AG10803 (cell line): ENCODE data around the gene NEDD4.

Source experiments
- DNase-seq: peaks from one replicate; pipeline ENCODE4 v3.0.0; 2010; ENCODE audit warnings: low read depth
- H3K4me3 ChIP-seq: 2 replicates; pipeline ENCODE4 v1.5.1; 2011; ENCODE audit warnings: mild to moderate bottlenecking, low read length, control low read depth
- CTCF ChIP-seq: conservative IDR thresholded peaks from 2 replicates; pipeline ENCODE4 v1.5.1; 2011; ENCODE audit warnings: mild to moderate bottlenecking, low read length, control low read depth, inconsistent platforms

Gene NEDD4

GRCh38 chr15:55990998-55991397 is 2.4 kb downstream of the NEDD4 start:
- no peak for DNase-seq
- TF ChIP-seq CTCF: no peak; the same call in 1 of the 2 replicates
- H3K4me3 ChIP-seq: no peak overlapping the region

- no peak for DNase-seq
- no peak overlapping the region for H3K4me3 ChIP-seq
- no peak for TF ChIP-seq CTCF
Observed at GRCh38 chr15:55990516-55990915, 2.9 kb downstream of the NEDD4 start.

GRCh38 chr15:55989383-55989782 is 4.0 kb downstream of the NEDD4 start:
- H3K4me3 ChIP-seq: no peak overlapping the region
- TF ChIP-seq CTCF: no peak
- no peak for DNase-seq

GRCh38 chr15:55981582-55982249 is 11.7 kb downstream of the NEDD4 start:
- H3K4me3 ChIP-seq: no peak overlapping the region
- no peak for TF ChIP-seq CTCF
- DNase-seq: no peak

GRCh38 chr15:55980511-55980910 is 12.9 kb downstream of the NEDD4 start:
- no peak for TF ChIP-seq CTCF
- DNase-seq: no peak
- H3K4me3 ChIP-seq: no peak overlapping the region

GRCh38 chr15:55977231-55977630 is 16.2 kb downstream of the NEDD4 start:
- no peak overlapping the region for H3K4me3 ChIP-seq
- DNase-seq: no peak
- no peak for TF ChIP-seq CTCF

GRCh38 chr15:55970286-55970685 is 23.1 kb downstream of the NEDD4 start:
- H3K4me3 ChIP-seq: no peak overlapping the region
- no peak for TF ChIP-seq CTCF
- DNase-seq: no peak
